Ascending aorta (tissue), 2 donors: ENCODE results near the gene AMBN. TPM values are rescaled to one million over a fixed set of nuclear protein-coding genes. Genes with fewer than 3 reads are reported as not detected.

Experiments
- DNase-seq, 2 donors: peaks; one replicate each; pipeline ENCODE4 v3.0.0-alpha.2; 2019; ENCODE audit warnings: low spot score in 2 of 2
- H3K27ac ChIP-seq, 2 donors: fragments of 200-600 bp; sonication (generic); one replicate each; pipeline ENCODE4 v1.5.1; 2016 to 2017; ENCODE audit warnings: mild to moderate bottlenecking in 1 of 2
- H3K27me3 ChIP-seq: fragments of 200-600 bp; sonication (generic); one replicate; pipeline ENCODE4 v1.5.1; 2017
- H3K36me3 ChIP-seq, 2 donors: fragments of 200-600 bp; sonication (generic); one replicate each; pipeline ENCODE4 v1.5.1; 2016
- H3K4me1 ChIP-seq, 2 donors: fragments of 200-600 bp; sonication (generic); one replicate each; pipeline ENCODE4 v1.5.1; 2016 to 2017; ENCODE audit warnings: mild to moderate bottlenecking in 1 of 2
- H3K4me3 ChIP-seq, 2 donors: fragments of 200-600 bp; sonication (generic); one replicate each; pipeline ENCODE4 v1.5.1; 2016 to 2017; ENCODE audit warnings: mild to moderate bottlenecking in 1 of 2
- H3K9me3 ChIP-seq, 2 donors: fragments of 200-600 bp; sonication (generic); one replicate each; pipeline ENCODE4 v1.5.1; 2016
- CTCF ChIP-seq, 3 experiments: fragments of 200-600 bp in 2 of 3; fragments of 450-650 bp in 1 of 3; sonication (generic) in 2 of 3; IDR thresholded peaks; one replicate each; pipeline ENCODE4 v1.5.1; 2016 to 2019; ENCODE audit warnings: antibody characterized with exemption in 3 of 3, mild to moderate bottlenecking in 1 of 3, moderate library complexity in 1 of 3
- intact Hi-C: fragments of 100-400 bp; cut with DNase I; formaldehyde crosslinking; loops from one replicate; pipeline ENCODE4 v1.15.1; 2023
- total RNA-seq: library from RNA; depleted of rRNA; stranded (reverse); fragments of >200 nt; gene quantifications from one replicate; pipeline ENCODE4 v1.1.0, GENCODE V29; 2016

The AMBN gene
- total RNA-seq, 1 donor from 2014 or later = not detected

GRCh38 chr4:70623323-70623722, 31.3 kb downstream of the AMBN start:
- Histone ChIP-seq H3K27ac (no peak overlapping the region), H3K4me3 (no peak overlapping the region), H3K9me3 (no peaks in the 10 kb centered on the region), H3K36me3 (no peaks in the 10 kb centered on the region), H3K4me1 (no peaks in the 10 kb centered on the region), H3K27me3 (no peaks in the 10 kb centered on the region)
- intact Hi-C loops = no loop called here
- no peak for TF ChIP-seq CTCF (IDR thresholded peaks at IDR 0.05)
- DNase-seq = no peak

- no peaks in the 10 kb centered on the region for H3K4me1 ChIP-seq
- H3K36me3 ChIP-seq = no peaks in the 10 kb centered on the region
- H3K9me3 ChIP-seq = no peaks in the 10 kb centered on the region
- intact Hi-C loops = no loop called here
- no peak overlapping the region for H3K4me3 ChIP-seq
- H3K27ac ChIP-seq = no peak overlapping the region
- no peak for TF ChIP-seq CTCF (IDR thresholded peaks at IDR 0.05)
- no peaks in the 10 kb centered on the region for H3K27me3 ChIP-seq
- no peak for DNase-seq
Measured at GRCh38 chr4:70624226-70624793, 32.3 kb downstream of the AMBN start.

- no peak for DNase-seq
- intact Hi-C loops = no loop called here
- Histone ChIP-seq H3K27me3 (no peaks in the 10 kb centered on the region), H3K4me1 (no peaks in the 10 kb centered on the region), H3K9me3 (no peaks in the 10 kb centered on the region), H3K36me3 (no peaks in the 10 kb centered on the region), H3K27ac (no peak overlapping the region), H3K4me3 (no peak overlapping the region)
- TF ChIP-seq CTCF (IDR thresholded peaks at IDR 0.05) = no peak
Measured at GRCh38 chr4:70627620-70628019, 35.6 kb downstream of the AMBN start.

GRCh38 chr4:70628444-70628843, 36.4 kb downstream of the AMBN start, which contains the start of gene ENAM:
Gene ENAM, plus strand, starts transcription at chr4:70628744. Its CDS starts 757 bp downstream, at chr4:70629501.
- TF ChIP-seq CTCF (IDR thresholded peaks at IDR 0.05) = no peak
- Histone ChIP-seq H3K27ac (no peak within 1 kb of the TSS), H3K4me3 (no peak within 1 kb of the TSS), H3K4me1 (no peaks in the 10 kb centered on the region), H3K27me3 (no peaks in the 10 kb centered on the region), H3K36me3 (no peaks in the 10 kb centered on the region), H3K9me3 (no peaks in the 10 kb centered on the region)
- intact Hi-C loops = no loop called here
- DNase-seq = no peak

GRCh38 chr4:70629469-70630090, 37.5 kb downstream of the AMBN start:
- intact Hi-C loops = no loop called here
- Histone ChIP-seq H3K4me3 (no peak overlapping the region), H3K9me3 (no peaks in the 10 kb centered on the region), H3K4me1 (no peaks in the 10 kb centered on the region), H3K27ac (no peak overlapping the region), H3K36me3 (no peaks in the 10 kb centered on the region), H3K27me3 (no peaks in the 10 kb centered on the region)
- TF ChIP-seq CTCF (IDR thresholded peaks at IDR 0.05) = no peak
- DNase-seq = no peak
